Endothelial cell of umbilical vein (primary cell): ENCODE results near the gene CHCHD4. TPM values are rescaled to one million over a fixed set of nuclear protein-coding genes. Genes with fewer than 3 reads are reported as not detected.

Experiments
- BruUV-seq: library from RNA; stranded (reverse); fragments of 400-500 nt; replicated peaks from 2 replicates; lab custom pipeline; 2021; lab: Mats Ljungman, UMichigan
- CTCF ChIA-PET: fragments of 300-600, 350-600 bp; sonication (Branson Sonifier 250); formaldehyde crosslinking; loops from one replicate; lab custom pipeline; 2021; ENCODE audit warnings: antibody characterized with exemption, inconsistent platforms; lab: Charles Lee
- POLR2A ChIA-PET: fragments of 300-600, 350-600 bp; sonication (Branson Sonifier 250); formaldehyde crosslinking; loops from one replicate; lab custom pipeline; 2021; ENCODE audit warnings: antibody characterized with exemption, inconsistent platforms; lab: Charles Lee
- DNase-seq: peaks from one replicate; pipeline ENCODE4 v3.0.0-alpha.2; 2011; ENCODE audit warnings: low read depth, low spot score
- FAIRE-seq: peaks from 2 replicates; lab custom pipeline; 2011; peaks lifted over from hg19 to GRCh38; lab: Jason Lieb, UNC
- H2AFZ ChIP-seq: 2 replicates; pipeline ENCODE4 v1.6.0; 2012; ENCODE audit warnings: low read depth, low read length, control low read depth, inconsistent platforms
- H3K27ac ChIP-seq: 2 replicates; pipeline ENCODE4 v1.5.1; 2011; ENCODE audit warnings: low read depth, mild to moderate bottlenecking, control low read depth, low read length, moderate library complexity; ENCODE audit not compliant: insufficient read depth
- H3K27me3 ChIP-seq, 2 experiments: 2 replicates each; pipeline versions ENCODE4 v1.6.0 to v1.6.1; 2011; ENCODE audit warnings: low read length in 2 of 2, mixed read lengths in 1 of 2; ENCODE audit not compliant: control insufficient read depth in 2 of 2, insufficient read depth in 2 of 2
- H3K36me3 ChIP-seq, 2 experiments: 2 replicates in 1 of 2; 3 replicates in 1 of 2; pipeline ENCODE4 v1.5.1; 2011; ENCODE audit warnings: low read length in 2 of 2, mild to moderate bottlenecking in 1 of 2, moderate library complexity in 1 of 2; ENCODE audit not compliant: control insufficient read depth in 2 of 2, insufficient read depth in 2 of 2; ENCODE audit errors: extremely low read depth in 1 of 2
- H3K4me1 ChIP-seq: 3 replicates; pipeline ENCODE4 v1.5.1; 2011; ENCODE audit warnings: mild to moderate bottlenecking, low read length; ENCODE audit not compliant: control insufficient read depth, insufficient read depth; ENCODE audit errors: extremely low read depth
- H3K4me2 ChIP-seq: 2 replicates; pipeline ENCODE4 v1.6.1; 2011; ENCODE audit warnings: low read length, control low read depth, mixed read lengths; ENCODE audit not compliant: insufficient read depth
- H3K4me3 ChIP-seq, 3 experiments: fragments of 200-600 bp in 1 of 3; sonication (generic), shearing (Covaris generic) in 1 of 3; replicated peaks in 1 of 3; 2 replicates each; pipeline ENCODE4 v1.5.1; 2011 to 2016; ENCODE audit warnings: control low read depth in 3 of 3, low read length in 3 of 3, mild to moderate bottlenecking in 2 of 3, inconsistent platforms in 1 of 3, low read depth in 1 of 3, moderate library complexity in 1 of 3; ENCODE audit not compliant: insufficient read depth in 1 of 3
- H3K79me2 ChIP-seq: 2 replicates; pipeline ENCODE4 v1.6.0; 2012; ENCODE audit warnings: low read length, inconsistent platforms; ENCODE audit not compliant: control insufficient read depth, insufficient read depth
- H3K9ac ChIP-seq: replicated peaks from 2 replicates; pipeline ENCODE3; 2011; ENCODE audit warnings: low read length, control low read depth; ENCODE audit not compliant: insufficient read depth; ENCODE audit errors: extremely low read depth
- H3K9me1 ChIP-seq: replicated peaks from 3 replicates; pipeline ENCODE4 v1.6.0; 2011; ENCODE audit warnings: mild to moderate bottlenecking, low read length; ENCODE audit not compliant: control insufficient read depth, insufficient read depth; ENCODE audit errors: extremely low read depth
- H3K9me3 ChIP-seq: replicated peaks from 2 replicates; pipeline ENCODE4 v1.5.1; 2012; ENCODE audit warnings: low read length, inconsistent platforms; ENCODE audit not compliant: control insufficient read depth, insufficient read depth
- H4K20me1 ChIP-seq: replicated peaks from 2 replicates; pipeline ENCODE3; 2011; ENCODE audit warnings: mild to moderate bottlenecking, low read length; ENCODE audit not compliant: control insufficient read depth, insufficient read depth; ENCODE audit errors: extremely low read depth
- CTCF ChIP-seq, 2 donors: IDR thresholded peaks; 1 replicate in 1 of 2; 2 replicates in 1 of 2; pipeline ENCODE4 v1.5.1; 2011; ENCODE audit warnings: low read length in 2 of 2, mild to moderate bottlenecking in 2 of 2, moderate library complexity in 2 of 2, control low read depth in 1 of 2, inconsistent platforms in 1 of 2, low read depth in 1 of 2; ENCODE audit not compliant: insufficient read depth in 1 of 2; ENCODE audit errors: extremely low read depth in 1 of 2
- GATA2 ChIP-seq: IDR thresholded peaks from 2 replicates; pipeline ENCODE4 v1.7.0; 2011; ENCODE audit warnings: low read depth, mild to moderate bottlenecking, moderate library complexity, mixed read lengths, low read length; ENCODE audit not compliant: insufficient read length, insufficient read depth
- POLR2A ChIP-seq: IDR thresholded peaks from 2 replicates; pipeline ENCODE4 v1.6.1; 2012; ENCODE audit warnings: low read depth, mild to moderate bottlenecking, control low read depth, low read length
- dilution Hi-C: fragments of 300-500 bp; cut with MboI; formaldehyde crosslinking; loops from one replicate; pipeline ENCODE4 v1.15.0; 2019; ENCODE audit warnings: low sequenced_read_pairs; ENCODE audit not compliant: extremely low pct_ligation_motif_present
- intact Hi-C: fragments of 100-400 bp; cut with micrococcal nuclease; formaldehyde crosslinking; loops from one replicate; pipeline ENCODE4 v1.10.0; 2022
- polyA plus RNA-seq, 4 experiments: library from polyadenylated mRNA; depleted of rRNA in 3 of 4; stranded (reverse) in 3 of 4; unstranded in 1 of 4; fragments of >200 nt; gene quantifications; 2 replicates each; pipeline versions ENCODE4 v1.2.1 to v1.2.3, GENCODE V29; 2011 to 2012; ENCODE audit warnings: missing spikeins in 1 of 4
- total RNA-seq: library from RNA; stranded (reverse); gene quantifications from 2 replicates; pipeline ENCODE4 v1.2.3, GENCODE V29; 2021

Gene CHCHD4
- total and polyA plus RNA-seq, 2 donors (not counting 3 experiments of a cell fraction or from before 2014, with no cell fraction given), result 8.5 to 13.6 TPM

- Histone ChIP-seq H3K9me3 (no peaks in the 10 kb centered on the region), H2AFZ (no peak overlapping the region), H3K27me3 (no peaks in the 10 kb centered on the region), H3K36me3 (peaks cover 0 to 48% of the 10 kb centered on the region in 2 experiments), H4K20me1 (no peaks in the 10 kb centered on the region), H3K4me1 (peaks cover 26% of the 10 kb centered on the region), H3K4me2 (no peak overlapping the region), H3K9ac (no peak overlapping the region), H3K4me3 (no peak overlapping the region), H3K9me1 (no peaks in the 10 kb centered on the region), H3K79me2 (no peaks in the 10 kb centered on the region), H3K27ac (no peak overlapping the region)
- dilution Hi-C loops (no loop called here), intact Hi-C loops (no loop called here)
- TF ChIP-seq GATA2, result no peak
- no peak for DNase-seq
- ChIA-PET POLR2A (no interaction called here), CTCF (no interaction called here)
- BruUV-seq, result no TSS peak
- FAIRE-seq, result no peak
These were observed 14.4 kb upstream of the CHCHD4 start for GRCh38 chr3:14138878-14139655.

- no peak overlapping the region for H2AFZ ChIP-seq
- CTCF ChIA-PET, result no interaction called here
- no peaks in the 10 kb centered on the region for H3K9me3 ChIP-seq
- no peak overlapping the region for H3K4me2 ChIP-seq
- no peak for DNase-seq
- no peak overlapping the region for H3K9ac ChIP-seq
- H4K20me1 ChIP-seq, result no peaks in the 10 kb centered on the region
- TF ChIP-seq POLR2A, result peak; percentile 46
- TF ChIP-seq CTCF (IDR thresholded peaks at IDR 0.05; ENCODE audit: extremely low read depth in 1 of 2, insufficient read depth in 1 of 2, low read depth in 1 of 2, low read length in 2 of 2), result no peak
- intact Hi-C loops, result no loop called here
- no peak overlapping the region for H3K27ac ChIP-seq
- H3K36me3 ChIP-seq, result peaks cover 0 to 56% of the 10 kb centered on the region in 2 experiments
- no peak overlapping the region for H3K4me3 ChIP-seq
- H3K4me1 ChIP-seq, result peaks cover 18% of the 10 kb centered on the region
- no peaks in the 10 kb centered on the region for H3K27me3 ChIP-seq
- POLR2A ChIA-PET, result no interaction called here
- BruUV-seq, result no TSS peak
- no peaks in the 10 kb centered on the region for H3K79me2 ChIP-seq
- H3K9me1 ChIP-seq, result no peaks in the 10 kb centered on the region
- dilution Hi-C loops, result no loop called here
- no peak for FAIRE-seq
These were observed 13.6 kb upstream of the CHCHD4 start for GRCh38 chr3:14138109-14138877.
